HEK293 (cell line): ENCODE measurements around the gene ZIC4.

ENCODE experiments used
- CTCF ChIA-PET: fragments of 350-600 bp; formaldehyde crosslinking; extraction: SDS; loops from one replicate; lab custom pipeline; 2021; ENCODE audit warnings: antibody characterized with exemption; lab: Yijun Ruan, JAX
- POLR2A ChIA-PET: fragments of 300-600 bp; formaldehyde crosslinking; extraction: SDS; loops from one replicate; lab custom pipeline; 2020; ENCODE audit warnings: antibody characterized with exemption, inconsistent platforms; lab: Yijun Ruan, JAX
- H3K27ac ChIP-seq: fragments of 200-500 bp; sonication (Bioruptor generic); 2 replicates; pipeline ENCODE4 v1.5.1; 2014; ENCODE audit warnings: low read depth, low read length, control low read depth, inconsistent platforms; ENCODE audit errors: extremely low read depth
- H3K36me3 ChIP-seq, 2 experiments: fragments of 200-500 bp in 1 of 2; sonication (Bioruptor generic) in 1 of 2; 1 replicate in 1 of 2; 2 replicates in 1 of 2; pipeline ENCODE4 v1.5.1; 2014 to 2017; ENCODE audit warnings: inconsistent platforms in 2 of 2, low read length in 2 of 2; ENCODE audit not compliant: control insufficient read depth in 2 of 2, insufficient read depth in 1 of 2
- H3K4me1 ChIP-seq: fragments of 200-500 bp; sonication (Bioruptor generic); 2 replicates; pipeline ENCODE4 v1.5.1; 2014; ENCODE audit warnings: mild to moderate bottlenecking, low read length, inconsistent platforms; ENCODE audit not compliant: control insufficient read depth, insufficient read depth
- H3K4me3 ChIP-seq: 2 replicates; pipeline ENCODE4 v1.5.1; 2011; ENCODE audit warnings: low read depth, mild to moderate bottlenecking, control low read depth, low read length, moderate library complexity
- H3K9me3 ChIP-seq: fragments of 200-500 bp; sonication (Bioruptor generic); 2 replicates; pipeline ENCODE4 v1.5.1; 2014; ENCODE audit warnings: low read depth, low read length, inconsistent platforms; ENCODE audit not compliant: control insufficient read depth, insufficient read depth
- ATF2 ChIP-seq: fragments of 450-650 bp; formaldehyde crosslinking; IDR thresholded peaks from 2 replicates; pipeline ENCODE4 v1.5.1; 2016; ENCODE audit warnings: missing biosample characterization, missing genetic modification characterization, low read depth
- GLIS1 ChIP-seq: fragments of 450-650 bp; formaldehyde crosslinking; IDR thresholded peaks from 2 replicates; pipeline ENCODE4 v1.5.1; 2016; ENCODE audit warnings: missing biosample characterization, missing genetic modification characterization
- SALL2 ChIP-seq: fragments of 450-650 bp; formaldehyde crosslinking; IDR thresholded peaks from 2 replicates; pipeline ENCODE4 v1.5.0; 2017; ENCODE audit warnings: missing biosample characterization, mild to moderate bottlenecking, missing genetic modification characterization, borderline replicate concordance
- SCRT2 ChIP-seq: fragments of 450-650 bp; formaldehyde crosslinking; IDR thresholded peaks from 2 replicates; pipeline ENCODE4 v1.5.1; 2016; ENCODE audit warnings: missing biosample characterization, missing genetic modification characterization
- TRIM28 ChIP-seq: IDR thresholded peaks from 2 replicates; pipeline ENCODE4 v1.6.1; 2011; ENCODE audit warnings: low read length, control low read depth, borderline replicate concordance
- ZFP37 ChIP-seq: fragments of 450-650 bp; formaldehyde crosslinking; IDR thresholded peaks from 2 replicates; pipeline ENCODE4 v1.5.1; 2016; ENCODE audit warnings: missing biosample characterization, missing genetic modification characterization
- ZNF112 ChIP-seq: fragments of 450-650 bp; formaldehyde crosslinking; IDR thresholded peaks from 2 replicates; pipeline ENCODE4 v1.5.0; 2017; ENCODE audit warnings: missing biosample characterization, missing genetic modification characterization
- ZNF133 ChIP-seq: fragments of 450-650 bp; formaldehyde crosslinking; IDR thresholded peaks from 2 replicates; pipeline ENCODE4 v1.5.1; 2016; ENCODE audit warnings: missing biosample characterization, missing genetic modification characterization
- ZNF311 ChIP-seq: fragments of 450-650 bp; formaldehyde crosslinking; IDR thresholded peaks from 2 replicates; pipeline ENCODE4 v1.5.1; 2017; ENCODE audit warnings: missing biosample characterization, missing genetic modification characterization, borderline replicate concordance
- ZNF394 ChIP-seq: fragments of 450-650 bp; formaldehyde crosslinking; IDR thresholded peaks from 2 replicates; pipeline ENCODE4 v1.5.1; 2016; ENCODE audit warnings: missing biosample characterization, missing genetic modification characterization, mild to moderate bottlenecking, moderate library complexity, borderline replicate concordance
- ZNF510 ChIP-seq: fragments of 450-650 bp; formaldehyde crosslinking; IDR thresholded peaks from 2 replicates; pipeline ENCODE4 v1.5.1; 2018; ENCODE audit warnings: mild to moderate bottlenecking, missing genetic modification characterization, missing biosample characterization; ENCODE audit not compliant: insufficient replicate concordance
- ZNF555 ChIP-seq: fragments of 450-650 bp; formaldehyde crosslinking; conservative IDR thresholded peaks from 2 replicates; pipeline ENCODE4 v1.5.1; 2017; ENCODE audit warnings: missing biosample characterization, mild to moderate bottlenecking, missing genetic modification characterization, inconsistent platforms
- ZNF571 ChIP-seq: fragments of 450-650 bp; formaldehyde crosslinking; IDR thresholded peaks from 2 replicates; pipeline ENCODE4 v1.5.0; 2017; ENCODE audit warnings: missing biosample characterization, missing genetic modification characterization
- ZNF596 ChIP-seq: fragments of 450-650 bp; IDR thresholded peaks from 2 replicates; pipeline ENCODE4 v1.5.0; 2018; ENCODE audit warnings: missing biosample characterization, mild to moderate bottlenecking, missing genetic modification characterization, moderate library complexity
- ZNF76 ChIP-seq: fragments of 450-650 bp; formaldehyde crosslinking; IDR thresholded peaks from 2 replicates; pipeline ENCODE4; 2016; ENCODE audit warnings: low read depth, missing biosample characterization, missing genetic modification characterization, borderline replicate concordance
- ZNF777 ChIP-seq: fragments of 450-650 bp; formaldehyde crosslinking; IDR thresholded peaks from 2 replicates; pipeline ENCODE4 v1.5.1; 2017; ENCODE audit warnings: missing biosample characterization, missing genetic modification characterization, borderline replicate concordance
- TF ChIP-seq, protein P1 (sequence below): fragments of 450-650 bp; formaldehyde crosslinking; IDR thresholded peaks from 2 replicates; pipeline ENCODE4 v1.5.1; 2016; ENCODE audit warnings: missing biosample characterization, missing genetic modification characterization
- TF ChIP-seq, protein P2 (sequence below): fragments of 450-650 bp; formaldehyde crosslinking; IDR thresholded peaks from 2 replicates; pipeline ENCODE4 v1.5.1; 2017; ENCODE audit warnings: missing biosample characterization, missing genetic modification characterization

The ZIC4 gene

DNA sequence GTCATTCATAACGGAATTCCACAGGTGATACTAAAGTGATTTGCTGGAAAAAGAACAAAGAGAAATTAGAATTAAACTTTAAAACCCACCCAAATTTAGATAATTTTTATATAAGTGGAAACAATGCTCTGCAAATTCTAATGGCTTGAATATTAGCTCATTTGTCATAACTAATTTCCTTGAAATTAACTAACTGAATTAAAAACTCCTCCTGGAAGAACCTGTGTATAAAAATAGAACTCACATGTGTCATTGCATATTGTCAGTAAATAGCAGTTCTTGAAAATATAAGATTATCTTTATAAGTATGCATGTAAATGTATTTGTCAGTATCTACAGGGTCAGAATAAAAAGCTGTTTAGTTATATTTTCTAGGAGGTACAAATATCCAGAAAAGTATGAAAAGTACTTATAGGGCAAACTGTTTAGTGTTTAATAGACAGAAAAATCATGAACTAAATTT lies 19.1 kb upstream of the ZIC4 start:
- TF ChIP-seq SCRT2 (tag by site-specific recombination): no peak
- TF ChIP-seq, protein P1, sequence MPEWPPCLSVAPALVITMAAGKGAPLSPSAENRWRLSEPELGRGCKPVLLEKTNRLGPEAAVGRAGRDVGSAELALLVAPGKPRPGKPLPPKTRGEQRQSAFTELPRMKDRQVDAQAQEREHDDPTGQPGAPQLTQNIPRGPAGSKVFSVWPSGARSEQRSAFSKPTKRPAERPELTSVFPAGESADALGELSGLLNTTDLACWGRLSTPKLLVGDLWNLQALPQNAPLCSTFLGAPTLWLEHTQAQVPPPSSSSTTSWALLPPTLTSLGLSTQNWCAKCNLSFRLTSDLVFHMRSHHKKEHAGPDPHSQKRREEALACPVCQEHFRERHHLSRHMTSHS (tag by site-specific recombination): no peak
- TF ChIP-seq ZNF510: no peak
- TF ChIP-seq ZNF76 (tag by site-specific recombination): no peak
- TF ChIP-seq ZNF112 (tag by site-specific recombination): no peak
- no peak for TF ChIP-seq ZNF777 (tag by site-specific recombination)
- no peak for TF ChIP-seq ZNF133 (tag by site-specific recombination)
- TF ChIP-seq ZNF394 (tag by site-specific recombination): no peak
- TF ChIP-seq, protein P2, sequence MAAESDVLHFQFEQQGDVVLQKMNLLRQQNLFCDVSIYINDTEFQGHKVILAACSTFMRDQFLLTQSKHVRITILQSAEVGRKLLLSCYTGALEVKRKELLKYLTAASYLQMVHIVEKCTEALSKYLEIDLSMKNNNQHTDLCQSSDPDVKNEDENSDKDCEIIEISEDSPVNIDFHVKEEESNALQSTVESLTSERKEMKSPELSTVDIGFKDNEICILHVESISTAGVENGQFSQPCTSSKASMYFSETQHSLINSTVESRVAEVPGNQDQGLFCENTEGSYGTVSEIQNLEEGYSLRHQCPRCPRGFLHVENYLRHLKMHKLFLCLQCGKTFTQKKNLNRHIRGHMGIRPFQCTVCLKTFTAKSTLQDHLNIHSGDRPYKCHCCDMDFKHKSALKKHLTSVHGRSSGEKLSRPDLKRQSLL: no peak
- TF ChIP-seq ZNF571 (tag by site-specific recombination): no peak
- no peak for TF ChIP-seq ZNF311 (tag by site-specific recombination)
- no peak for TF ChIP-seq TRIM28
- TF ChIP-seq SALL2 (tag by site-specific recombination): no peak
- TF ChIP-seq ZNF555 (tag by site-specific recombination): no peak
- no peak for TF ChIP-seq ZNF596
- TF ChIP-seq GLIS1 (tag by site-specific recombination): no peak
- no peak for TF ChIP-seq ZFP37 (tag by site-specific recombination)
- CTCF ChIA-PET: interaction anchor here (0.7 to 1.2 kb wide), 2 partner anchors 9 to 1007 kb away, joined by 3 to 4 read pairs; no protein-coding TSS in a partner anchor
- no peak overlapping the region for H3K27ac ChIP-seq
- H3K4me3 ChIP-seq: no peak overlapping the region
- H3K36me3 ChIP-seq: no peaks in the 10 kb centered on the region
- no peaks in the 10 kb centered on the region for H3K9me3 ChIP-seq
- H3K4me1 ChIP-seq: no peaks in the 10 kb centered on the region
- POLR2A ChIA-PET: no interaction called here

GRCh38 chr3:147424581-147425387 lies 18.4 kb upstream of the ZIC4 start:
- Histone ChIP-seq H3K27ac (no peak overlapping the region), H3K4me1 (no peaks in the 10 kb centered on the region), H3K9me3 (no peaks in the 10 kb centered on the region), H3K36me3 (no peaks in the 10 kb centered on the region), H3K4me3 (no peak overlapping the region)
- CTCF ChIA-PET: interaction anchor here (0.7 to 1.2 kb wide), 2 partner anchors 9 to 1007 kb away, joined by 3 to 4 read pairs; no protein-coding TSS in a partner anchor
- no peak for TF ChIP-seq ZNF133 (tag by site-specific recombination)
- TF ChIP-seq ZNF510: no peak
- no peak for TF ChIP-seq ATF2
- POLR2A ChIA-PET: no interaction called here
